Mesendoderm (in vitro differentiated cells): ENCODE data around the gene FRAT2.

ENCODE experiments used
- DNase-seq: peaks from one replicate; pipeline ENCODE4 v3.0.0; 2013
- H2AK5ac ChIP-seq: 2 replicates; pipeline ENCODE4 v1.6.1; 2013; ENCODE audit warnings: low read length, inconsistent platforms
- H2BK120ac ChIP-seq: 2 replicates; pipeline ENCODE4 v1.6.1; 2013; ENCODE audit warnings: low read depth, mild to moderate bottlenecking, low read length, moderate library complexity, mixed read lengths
- H2BK15ac ChIP-seq: replicated peaks from 2 replicates; pipeline ENCODE4 v1.6.1; 2013; ENCODE audit warnings: low read depth, mild to moderate bottlenecking, moderate library complexity
- H2BK5ac ChIP-seq: 2 replicates; pipeline ENCODE4 v1.6.1; 2013; ENCODE audit warnings: low read length, inconsistent platforms
- H3K18ac ChIP-seq: 2 replicates; pipeline ENCODE4 v1.6.1; 2013; ENCODE audit warnings: mild to moderate bottlenecking, low read length, mixed read lengths
- H3K23ac ChIP-seq: one replicate; pipeline ENCODE4 v1.6.1; 2013; ENCODE audit warnings: low read length
- H3K27ac ChIP-seq: 2 replicates; pipeline ENCODE4 v1.5.1; 2013; ENCODE audit warnings: low read depth, mild to moderate bottlenecking, inconsistent platforms, low read length, moderate library complexity
- H3K27me3 ChIP-seq: 2 replicates; pipeline ENCODE4 v1.6.1; 2013; ENCODE audit warnings: low read length, control low read depth, mild to moderate bottlenecking, inconsistent platforms; ENCODE audit not compliant: insufficient read depth, poor library complexity
- H3K36me3 ChIP-seq: 2 replicates; pipeline ENCODE4 v1.6.1; 2013; ENCODE audit warnings: low read length, inconsistent platforms; ENCODE audit not compliant: control insufficient read depth, insufficient read depth
- H3K4ac ChIP-seq: one replicate; pipeline ENCODE4 v1.6.1; 2013; ENCODE audit warnings: low read depth, mild to moderate bottlenecking, low read length, moderate library complexity
- H3K4me1 ChIP-seq: 2 replicates; pipeline ENCODE4 v1.6.1; 2013; ENCODE audit warnings: low read depth, low read length, inconsistent platforms; ENCODE audit not compliant: control insufficient read depth
- H3K4me2 ChIP-seq: 2 replicates; pipeline ENCODE4 v1.6.1; 2013; ENCODE audit warnings: low read length
- H3K4me3 ChIP-seq: 2 replicates; pipeline ENCODE4 v1.5.1; 2013; ENCODE audit warnings: mild to moderate bottlenecking, low read length
- H3K56ac ChIP-seq: one replicate; pipeline ENCODE4 v1.6.1; 2013; ENCODE audit warnings: low read length
- H3K79me1 ChIP-seq: 2 replicates; pipeline ENCODE4 v1.6.1; 2013; ENCODE audit warnings: low read length, inconsistent platforms
- H3K79me2 ChIP-seq: 2 replicates; pipeline ENCODE4 v1.6.1; 2013; ENCODE audit warnings: mild to moderate bottlenecking, low read length; ENCODE audit not compliant: control insufficient read depth, insufficient read depth
- H3K9ac ChIP-seq: 2 replicates; pipeline ENCODE4 v1.6.1; 2013; ENCODE audit warnings: low read length, inconsistent platforms
- H4K5ac ChIP-seq: one replicate; pipeline ENCODE4 v1.6.1; 2013; ENCODE audit warnings: low read length
- H4K8ac ChIP-seq: one replicate; pipeline ENCODE4 v1.6.1; 2013; ENCODE audit warnings: low read depth, mild to moderate bottlenecking, control low read depth, low read length, moderate library complexity
- WGBS: extraction: QIAGEN DNeasy Blood & Tissue Kit; methylation state at CpG from one replicate; pipeline ENCODE4 v1.1.7; 2013; ENCODE audit warnings: low lambda C conversion rate, missing lambda C conversion rate; ENCODE audit not compliant: insufficient coverage; ENCODE audit errors: extremely low coverage; 5-methylcytosine and 5-hydroxymethylcytosine counted together

The FRAT2 gene

GRCh38 chr10:97356318-97356914 is 21.9 kb upstream of the FRAT2 start:
- no peak overlapping the region for H2BK15ac ChIP-seq
- no peak overlapping the region for H3K4me3 ChIP-seq
- no peak overlapping the region for H3K27ac ChIP-seq
- no peaks in the 10 kb centered on the region for H3K4me1 ChIP-seq
- H3K4ac ChIP-seq: no peak overlapping the region
- no peak overlapping the region for H3K18ac ChIP-seq
- H4K8ac ChIP-seq: no peak overlapping the region
- H3K56ac ChIP-seq: no peak overlapping the region
- WGBS: no CpG with 5 or more reads among the region's 6 CpGs
- no peaks in the 10 kb centered on the region for H3K79me2 ChIP-seq
- no peak overlapping the region for H2BK120ac ChIP-seq
- no peak overlapping the region for H3K4me2 ChIP-seq
- H3K36me3 ChIP-seq: peaks cover 1% of the 10 kb centered on the region
- no peak overlapping the region for H3K9ac ChIP-seq
- no peak overlapping the region for H2BK5ac ChIP-seq
- H4K5ac ChIP-seq: no peak overlapping the region
- H2AK5ac ChIP-seq: no peak overlapping the region
- no peaks in the 10 kb centered on the region for H3K79me1 ChIP-seq
- no peaks in the 10 kb centered on the region for H3K27me3 ChIP-seq
- no peak for DNase-seq
- no peak overlapping the region for H3K23ac ChIP-seq

- no peak overlapping the region for H3K56ac ChIP-seq
- H2BK120ac ChIP-seq: no peak overlapping the region
- no peak overlapping the region for H3K4ac ChIP-seq
- H3K18ac ChIP-seq: no peak overlapping the region
- H3K4me2 ChIP-seq: no peak overlapping the region
- H4K5ac ChIP-seq: no peak overlapping the region
- peak; percentile 42 for DNase-seq
- no peak overlapping the region for H3K9ac ChIP-seq
- WGBS: no CpG with 5 or more reads among the region's 5 CpGs
- no peak overlapping the region for H3K27ac ChIP-seq
- H2BK5ac ChIP-seq: no peak overlapping the region
- no peaks in the 10 kb centered on the region for H3K79me2 ChIP-seq
- H2AK5ac ChIP-seq: no peak overlapping the region
- H2BK15ac ChIP-seq: no peak overlapping the region
- H3K79me1 ChIP-seq: no peaks in the 10 kb centered on the region
- H3K4me3 ChIP-seq: no peak overlapping the region
- H3K36me3 ChIP-seq: peaks cover 1% of the 10 kb centered on the region
- H4K8ac ChIP-seq: no peak overlapping the region
- no peaks in the 10 kb centered on the region for H3K27me3 ChIP-seq
- no peaks in the 10 kb centered on the region for H3K4me1 ChIP-seq
- no peak overlapping the region for H3K23ac ChIP-seq
Observed at GRCh38 chr10:97355571-97355975, 21.0 kb upstream of the FRAT2 start.

- no peak overlapping the region for H4K8ac ChIP-seq
- H2BK120ac ChIP-seq: no peak overlapping the region
- H3K4me1 ChIP-seq: no peaks in the 10 kb centered on the region
- no peaks in the 10 kb centered on the region for H3K27me3 ChIP-seq
- H3K9ac ChIP-seq: no peak overlapping the region
- H3K79me1 ChIP-seq: no peaks in the 10 kb centered on the region
- H2AK5ac ChIP-seq: no peak overlapping the region
- no peak overlapping the region for H3K27ac ChIP-seq
- no peak overlapping the region for H2BK5ac ChIP-seq
- no peak overlapping the region for H3K4me2 ChIP-seq
- DNase-seq: no peak
- no peak overlapping the region for H3K56ac ChIP-seq
- no peak overlapping the region for H3K4me3 ChIP-seq
- no peak overlapping the region for H3K4ac ChIP-seq
- H3K36me3 ChIP-seq: peaks cover 1% of the 10 kb centered on the region
- H4K5ac ChIP-seq: no peak overlapping the region
- H3K23ac ChIP-seq: no peak overlapping the region
- no CpG with 5 or more reads among the region's 4 CpGs for WGBS
- no peak overlapping the region for H3K18ac ChIP-seq
- no peak overlapping the region for H2BK15ac ChIP-seq
- H3K79me2 ChIP-seq: no peaks in the 10 kb centered on the region
Observed at GRCh38 chr10:97353945-97354344, 19.4 kb upstream of the FRAT2 start.

GRCh38 chr10:97349752-97350513 is 15.4 kb upstream of the FRAT2 start:
- Histone ChIP-seq H3K4me1 (no peaks in the 10 kb centered on the region), H2BK15ac (no peak overlapping the region), H3K27ac (no peak overlapping the region), H3K56ac (no peak overlapping the region), H3K79me1 (no peaks in the 10 kb centered on the region), H3K27me3 (no peaks in the 10 kb centered on the region), H3K4me3 (no peak overlapping the region), H3K36me3 (no peaks in the 10 kb centered on the region), H2BK5ac (no peak overlapping the region), H3K79me2 (no peaks in the 10 kb centered on the region), H2BK120ac (no peak overlapping the region), H2AK5ac (no peak overlapping the region), H3K9ac (no peak overlapping the region), H4K5ac (no peak overlapping the region), H3K18ac (no peak overlapping the region), H3K23ac (no peak overlapping the region), H4K8ac (no peak overlapping the region), H3K4me2 (no peak overlapping the region), H3K4ac (no peak overlapping the region)
- DNase-seq: no peak
- no CpG with 5 or more reads among the region's 12 CpGs for WGBS

GRCh38 chr10:97347317-97347716 is 12.8 kb upstream of the FRAT2 start:
- Histone ChIP-seq H2BK5ac (no peak overlapping the region), H3K4ac (no peak overlapping the region), H3K18ac (no peak overlapping the region), H3K4me2 (no peak overlapping the region), H3K27me3 (no peaks in the 10 kb centered on the region), H3K79me1 (no peaks in the 10 kb centered on the region), H2AK5ac (no peak overlapping the region), H4K5ac (no peak overlapping the region), H3K56ac (no peak overlapping the region), H3K23ac (no peak overlapping the region), H2BK15ac (no peak overlapping the region), H3K27ac (no peak overlapping the region), H3K36me3 (no peaks in the 10 kb centered on the region), H3K4me1 (no peaks in the 10 kb centered on the region), H3K79me2 (no peaks in the 10 kb centered on the region), H2BK120ac (no peak overlapping the region), H4K8ac (no peak overlapping the region), H3K4me3 (no peak overlapping the region), H3K9ac (no peak overlapping the region)
- no CpG with 5 or more reads among the region's 4 CpGs for WGBS
- no peak for DNase-seq
